Lower leg skin (tissue), 4 donors: ENCODE measurements around the gene MRPL36. TPM values are rescaled to one million over a fixed set of nuclear protein-coding genes. Genes with fewer than 3 reads are reported as not detected.

Experiments used
- DNase-seq, 2 donors: peaks; one replicate each; pipeline ENCODE4 v3.0.0-alpha.2; 2019; ENCODE audit warnings: low spot score in 2 of 2
- H3K4me3 ChIP-seq: fragments of 200-600 bp; sonication (generic); 2 replicates; pipeline ENCODE4 v1.5.1; 2017; ENCODE audit warnings: mild to moderate bottlenecking, low read depth; ENCODE audit not compliant: poor library complexity, severe bottlenecking
- POLR2A ChIP-seq, 2 donors: fragments of 450-650 bp; IDR thresholded peaks; one replicate each; pipeline ENCODE4 v1.6.1; 2016 to 2017; ENCODE audit warnings: antibody characterized with exemption in 2 of 2, mild to moderate bottlenecking in 1 of 2, moderate library complexity in 1 of 2
- WGBS, 2 donors: methylation state at CpG; one replicate each; pipeline ENCODE4 v1.1.5; 2018; 5-methylcytosine and 5-hydroxymethylcytosine counted together
- intact Hi-C: fragments of 100-400 bp; cut with DNase I; formaldehyde crosslinking; loops from one replicate; pipeline ENCODE4 v1.15.0; 2023; ENCODE audit warnings: low total_unique reads
- total RNA-seq, 4 donors: library from RNA; depleted of rRNA; stranded (reverse); fragments of >200 nt; gene quantifications; one replicate each; pipeline ENCODE4 v1.1.0, GENCODE V29; 2016
- TF ChIP-seq, protein P1 (sequence below), 3 donors: fragments of 450-650 bp; IDR thresholded peaks; one replicate each; pipeline ENCODE4 v1.5.1; 2016; ENCODE audit warnings: antibody characterized with exemption in 3 of 3, mild to moderate bottlenecking in 3 of 3, moderate library complexity in 2 of 3

The MRPL36 gene
- total RNA-seq, 4 donors from 2014 or later = 34.6 to 59.4 (median 42.6) TPM

DNA sequence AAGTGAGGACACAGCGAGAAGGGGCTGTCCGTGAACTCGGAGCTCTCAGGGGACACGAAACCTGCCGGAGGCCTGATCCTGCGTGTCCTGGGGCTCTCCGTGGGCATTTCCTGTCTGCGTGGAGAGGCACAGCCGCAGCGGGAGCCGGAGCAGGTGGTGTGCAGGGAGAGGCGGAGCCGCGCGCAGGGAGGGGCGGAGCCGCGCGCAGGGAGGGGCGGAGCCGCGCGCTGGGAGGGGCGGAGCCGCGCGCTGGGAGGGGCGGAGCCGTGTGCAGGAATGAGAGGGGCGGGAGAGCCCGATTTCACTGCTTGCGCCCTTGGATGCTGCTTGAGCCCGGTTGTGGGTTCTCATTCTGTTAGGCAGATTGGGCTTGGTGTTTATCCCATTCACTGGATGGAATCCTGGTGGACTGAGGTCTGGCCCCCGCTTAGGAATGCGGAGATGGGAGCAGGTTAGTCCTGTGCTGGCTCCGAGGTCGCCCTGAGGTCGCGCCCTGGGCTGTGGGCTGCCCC is 28.3 kb upstream of the MRPL36 start:
- intact Hi-C loops = no loop called here
- WGBS, 2 donors = 52 to 62% methylated on average over 15 to 35 of the region's 39 CpGs
- no peak for TF ChIP-seq POLR2A (IDR thresholded peaks at IDR 0.05)
- TF ChIP-seq, protein P1, sequence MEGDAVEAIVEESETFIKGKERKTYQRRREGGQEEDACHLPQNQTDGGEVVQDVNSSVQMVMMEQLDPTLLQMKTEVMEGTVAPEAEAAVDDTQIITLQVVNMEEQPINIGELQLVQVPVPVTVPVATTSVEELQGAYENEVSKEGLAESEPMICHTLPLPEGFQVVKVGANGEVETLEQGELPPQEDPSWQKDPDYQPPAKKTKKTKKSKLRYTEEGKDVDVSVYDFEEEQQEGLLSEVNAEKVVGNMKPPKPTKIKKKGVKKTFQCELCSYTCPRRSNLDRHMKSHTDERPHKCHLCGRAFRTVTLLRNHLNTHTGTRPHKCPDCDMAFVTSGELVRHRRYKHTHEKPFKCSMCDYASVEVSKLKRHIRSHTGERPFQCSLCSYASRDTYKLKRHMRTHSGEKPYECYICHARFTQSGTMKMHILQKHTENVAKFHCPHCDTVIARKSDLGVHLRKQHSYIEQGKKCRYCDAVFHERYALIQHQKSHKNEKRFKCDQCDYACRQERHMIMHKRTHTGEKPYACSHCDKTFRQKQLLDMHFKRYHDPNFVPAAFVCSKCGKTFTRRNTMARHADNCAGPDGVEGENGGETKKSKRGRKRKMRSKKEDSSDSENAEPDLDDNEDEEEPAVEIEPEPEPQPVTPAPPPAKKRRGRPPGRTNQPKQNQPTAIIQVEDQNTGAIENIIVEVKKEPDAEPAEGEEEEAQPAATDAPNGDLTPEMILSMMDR (IDR thresholded peaks at IDR 0.05) = no peak
- no peak overlapping the region for H3K4me3 ChIP-seq
- no peak for DNase-seq

DNA sequence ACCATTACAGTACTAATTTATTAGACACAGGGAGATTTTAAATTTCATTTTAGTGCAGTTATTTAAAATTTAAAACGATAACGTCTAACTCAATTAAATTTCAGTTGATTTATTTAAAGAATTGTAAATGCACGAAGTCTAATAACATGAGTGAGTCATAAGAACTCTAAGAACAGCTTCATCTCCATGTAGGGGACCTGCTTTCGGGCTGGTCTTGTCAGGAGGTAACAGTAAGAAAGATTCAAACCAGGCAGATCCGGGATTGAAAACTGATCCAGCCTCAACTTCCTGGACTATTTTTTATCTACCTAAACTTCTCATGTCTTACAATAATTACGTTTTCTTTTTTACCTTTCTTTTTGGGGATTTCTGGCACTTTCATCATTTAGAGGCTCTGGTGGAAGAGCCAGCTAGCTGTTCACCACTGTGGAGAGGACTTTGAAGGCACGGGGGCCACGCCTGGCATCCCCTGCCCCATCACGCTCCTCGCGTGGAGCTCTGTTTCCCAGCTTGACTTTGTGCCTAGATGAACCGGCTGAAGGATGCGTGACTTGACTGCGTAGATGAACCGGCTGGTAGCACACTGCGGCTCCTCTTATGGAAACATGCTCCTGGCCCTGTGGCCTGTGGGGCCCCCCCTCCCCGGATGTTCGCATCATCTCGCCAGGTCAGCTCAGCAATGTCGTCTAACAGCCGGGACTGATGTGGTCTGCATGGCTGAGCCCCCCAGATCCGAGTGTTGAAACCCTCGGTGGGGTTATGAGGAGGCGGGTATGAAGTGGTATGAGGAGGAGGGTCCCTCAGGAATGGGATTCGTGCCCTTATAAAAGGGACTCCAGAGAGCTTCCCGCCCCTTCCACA is 27.6 kb upstream of the MRPL36 start:
- WGBS, 2 donors = 87 to 88% methylated on average over 26 of the region's 26 CpGs
- DNase-seq = no peak
- intact Hi-C loops = no loop called here
- TF ChIP-seq, protein P1 (IDR thresholded peaks at IDR 0.05) = no peak
- no peak for TF ChIP-seq POLR2A (IDR thresholded peaks at IDR 0.05)
- H3K4me3 ChIP-seq = no peak overlapping the region

DNA sequence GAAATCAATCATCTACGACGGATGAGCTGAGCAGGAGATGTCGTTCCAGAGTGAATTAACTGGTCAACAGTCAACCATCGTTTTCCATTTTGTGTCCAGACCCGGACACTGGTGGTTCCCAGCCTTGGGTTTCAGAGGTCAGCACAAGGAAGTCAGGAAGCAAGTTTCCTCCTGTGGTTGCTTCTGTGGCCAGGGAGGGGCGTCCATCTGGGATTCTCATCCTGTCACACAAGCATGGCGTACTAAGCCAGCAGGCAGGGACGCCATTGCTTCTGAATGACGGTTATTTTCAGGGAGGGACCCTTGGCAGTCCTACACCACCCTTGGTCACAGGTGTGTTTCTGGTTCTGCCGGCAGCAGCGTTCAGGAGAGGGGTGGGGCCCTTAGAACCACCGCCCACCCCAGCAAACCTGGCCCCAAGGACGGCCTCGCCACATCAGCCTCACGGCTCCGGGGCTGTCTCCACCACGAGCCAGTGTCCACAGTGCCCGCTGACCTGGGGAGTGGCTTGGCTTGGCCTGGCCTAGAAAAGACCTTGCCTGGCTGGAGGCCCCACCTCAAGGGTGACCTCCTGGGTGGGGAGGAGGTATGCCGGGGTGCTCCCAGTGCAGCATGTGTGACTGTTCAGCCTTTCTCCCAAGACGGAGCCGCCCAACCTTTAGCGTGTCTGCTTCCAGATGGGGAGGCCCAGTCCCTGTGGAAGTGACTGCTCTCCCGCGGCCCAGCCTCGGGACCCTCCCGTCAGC is 26.8 kb upstream of the MRPL36 start:
- TF ChIP-seq POLR2A (IDR thresholded peaks at IDR 0.05) = no peak
- TF ChIP-seq, protein P1 (IDR thresholded peaks at IDR 0.05) = no peak
- H3K4me3 ChIP-seq = no peak overlapping the region
- intact Hi-C loops = no loop called here
- peak in 1 of 2 donors; percentile 74 for DNase-seq
- WGBS, 2 donors = 83 to 85% methylated on average over 18 to 26 of the region's 26 CpGs

DNA sequence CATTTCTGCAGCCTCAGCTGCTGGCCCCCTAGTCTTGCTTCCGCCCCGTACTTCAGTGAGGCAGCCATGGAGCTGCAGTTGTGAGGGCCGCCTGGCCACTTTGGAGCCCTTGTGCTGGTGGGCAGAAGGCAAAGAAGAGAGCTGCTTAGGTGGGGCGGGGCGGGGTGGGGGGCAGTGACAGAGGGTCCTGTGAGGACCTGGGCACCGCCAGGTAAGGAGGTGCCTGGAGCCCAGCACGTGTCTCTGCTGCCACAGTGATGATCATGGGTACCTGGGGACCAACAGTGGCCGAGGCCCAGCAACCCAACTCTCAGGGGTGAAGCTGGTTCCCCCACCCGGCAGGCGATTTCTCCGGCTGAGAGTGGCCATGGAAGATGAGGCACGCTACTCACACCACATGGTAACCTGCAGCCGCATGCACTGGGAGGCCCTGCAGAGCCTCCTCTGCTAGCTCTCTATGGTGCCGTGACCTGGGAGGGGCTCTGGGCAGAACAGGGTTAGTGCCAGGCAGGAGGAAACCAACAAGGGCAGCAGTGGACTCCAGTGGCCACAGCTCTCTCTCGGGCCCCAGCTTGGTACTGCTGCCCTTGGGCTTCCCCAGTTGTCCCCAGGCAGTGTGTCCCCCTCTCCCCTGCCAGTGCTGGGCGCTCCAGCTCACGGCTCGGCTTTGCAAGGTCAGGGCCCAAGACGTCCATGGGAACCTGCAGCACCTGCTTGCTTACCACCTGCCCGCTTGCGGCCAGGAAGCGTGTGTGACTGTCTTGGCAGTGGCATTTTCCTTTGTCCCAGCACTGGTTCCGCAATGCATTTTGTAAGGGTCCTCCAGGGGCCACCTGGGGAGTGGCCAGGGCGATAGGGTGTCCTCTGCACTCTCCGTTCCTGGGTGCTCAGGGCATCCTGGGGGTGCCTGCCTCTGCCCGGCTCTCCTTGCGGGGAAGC is 25.5 kb upstream of the MRPL36 start:
- TF ChIP-seq, protein P1 (IDR thresholded peaks at IDR 0.05) = no peak
- TF ChIP-seq POLR2A (IDR thresholded peaks at IDR 0.05) = no peak
- intact Hi-C loops = no loop called here
- WGBS, 2 donors = 94 to 96% methylated on average over 21 to 23 of the region's 27 CpGs
- no peak overlapping the region for H3K4me3 ChIP-seq
- DNase-seq = peak in 1 of 2 donors; percentile 80

DNA sequence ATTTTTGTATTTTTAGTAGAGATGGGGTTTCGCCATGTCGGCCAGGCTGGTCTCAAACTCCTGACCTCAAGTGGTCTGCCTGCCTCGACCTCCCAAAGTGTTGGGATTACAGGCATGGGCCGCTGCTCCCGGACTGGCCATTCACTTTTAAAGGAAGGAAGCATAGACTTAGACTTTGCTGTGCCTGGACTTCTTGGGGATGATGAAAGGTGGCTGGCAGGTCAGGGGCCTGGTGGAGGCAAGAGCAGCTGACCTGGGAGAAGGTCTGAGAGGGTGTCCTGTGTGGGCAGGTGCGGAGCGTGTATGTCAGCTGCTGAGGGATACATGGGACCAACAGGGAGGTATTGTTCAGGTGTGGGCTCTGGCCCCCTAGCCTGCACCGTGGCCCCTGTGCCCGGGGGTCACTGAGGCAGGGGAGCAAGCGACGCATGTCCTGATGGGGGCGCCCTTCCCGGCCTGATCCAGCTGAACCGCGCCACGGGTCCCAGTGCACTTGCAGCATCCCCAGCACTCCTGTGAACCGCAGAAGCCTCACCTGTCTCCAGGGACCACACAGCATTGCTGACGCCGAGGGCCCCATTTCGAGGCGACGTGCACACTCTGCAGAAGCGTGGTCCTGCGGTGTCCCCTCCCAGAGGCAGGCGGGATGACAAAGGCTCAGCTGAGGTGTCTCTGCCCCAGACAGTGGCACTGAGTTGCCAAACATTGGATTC is 24.6 kb upstream of the MRPL36 start:
- DNase-seq = peak in 1 of 2 donors; percentile 71
- TF ChIP-seq POLR2A (IDR thresholded peaks at IDR 0.05) = no peak
- TF ChIP-seq, protein P1 (IDR thresholded peaks at IDR 0.05) = no peak
- WGBS, 2 donors = 94 to 97% methylated on average over 8 to 23 of the region's 25 CpGs
- intact Hi-C loops = no loop called here
- no peak overlapping the region for H3K4me3 ChIP-seq
